Tibial nerve (tissue), 4 donors: ENCODE results near the gene PAQR7.

Experiments
- CTCF ChIP-seq, 5 experiments: fragments of 200-600 bp in 3 of 5; fragments of 450-650 bp in 2 of 5; sonication (generic) in 3 of 5; IDR thresholded peaks; one replicate each; pipeline ENCODE4 v1.5.1; 2016 to 2019; ENCODE audit warnings: antibody characterized with exemption in 5 of 5, mild to moderate bottlenecking in 3 of 5, moderate library complexity in 2 of 5
- EP300 ChIP-seq, 2 donors: sonication (generic); formaldehyde crosslinking; IDR thresholded peaks; one replicate each; pipeline ENCODE4 v1.6.1; 2017; ENCODE audit warnings: antibody characterized with exemption in 2 of 2, mild to moderate bottlenecking in 1 of 2

DNA sequence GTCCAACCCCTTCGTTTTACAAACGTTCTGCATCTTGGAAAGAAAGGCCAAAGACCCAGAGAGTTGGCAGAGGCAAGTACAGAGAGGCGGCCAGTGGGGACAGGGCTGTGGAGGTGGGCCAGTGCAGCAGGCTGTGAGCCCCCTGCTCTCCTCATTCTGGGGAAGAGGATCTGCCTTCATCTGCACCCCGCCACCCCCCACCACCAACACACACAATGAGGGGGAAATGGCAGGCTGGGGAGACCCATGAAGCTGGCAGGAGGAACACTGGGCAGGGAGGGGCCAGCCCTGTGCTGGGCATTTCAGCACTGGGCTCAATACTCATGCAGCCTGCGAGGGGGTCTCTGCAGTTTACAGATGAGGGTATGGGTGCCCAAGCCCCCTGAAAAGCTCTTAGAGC is 16.1 kb upstream of the PAQR7 start:
- TF ChIP-seq CTCF (IDR thresholded peaks at IDR 0.05) (no peak), EP300 (IDR thresholded peaks at IDR 0.05) (no peak)
